Mucosa of descending colon (tissue), 3 donors: Measurements from ENCODE around the gene AGAP1. TPM values are rescaled to one million over a fixed set of nuclear protein-coding genes. Genes with fewer than 3 reads are reported as not detected.

Experiments
- ATAC-seq: fragments of 200-7000 bp; cut with Tn5 transposase; one replicate; pipeline ENCODE4 v1.9.1; 2020; ENCODE audit warnings: mild to moderate bottlenecking, moderate library complexity
- DNase-seq, 3 donors: peaks; one replicate each; pipeline ENCODE4 v3.0.0-alpha.2; 2020
- H3K36me3 ChIP-seq: fragments of 200-600 bp; one replicate; pipeline ENCODE4 v1.8.0; 2021; ENCODE audit warnings: low read depth, mild to moderate bottlenecking
- H3K4me1 ChIP-seq: fragments of 200-600 bp; one replicate; pipeline ENCODE4 v1.8.0; 2021; ENCODE audit warnings: low read depth, mild to moderate bottlenecking
- H3K4me3 ChIP-seq: fragments of 200-600 bp; one replicate; pipeline ENCODE4 v1.8.0; 2021; ENCODE audit warnings: mild to moderate bottlenecking
- H3K9me3 ChIP-seq: fragments of 200-600 bp; one replicate; pipeline ENCODE4 v1.8.0; 2021; ENCODE audit warnings: mild to moderate bottlenecking
- intact Hi-C, 2 donors: fragments of 100-400 bp; cut with DNase I in 1 of 2; cut with micrococcal nuclease in 1 of 2; formaldehyde crosslinking; loops; one replicate each; pipeline versions ENCODE4 v1.11.0 to v1.11.1; 2022; cut with DNase I, micrococcal nuclease
- total RNA-seq, 3 donors: library from RNA; stranded (reverse); fragmentation: NEBNext Ultra II Directional in 2 of 3; extraction: Animal tissue kit (Norgen Biotek cat#: 25700) in 2 of 3; gene quantifications; one replicate each; pipeline versions ENCODE4 v1.2.1 to v1.2.4, GENCODE V29; 2021 to 2023
- TF ChIP-seq, protein P1 (sequence below): fragments of 200-600 bp; IDR thresholded peaks from one replicate; pipeline ENCODE4 v1.8.0; 2022; ENCODE audit warnings: antibody characterized with exemption, mild to moderate bottlenecking
- donor health status: DM: no; HTN: no; CAD: no; lungs with moderate emphysema.
- donor health status: DM: no; HTN: no; CAD: no.
- donor health status: DM: no; HTN: yes; CAD: no.

The AGAP1 gene
- total RNA-seq, 3 donors from 2014 or later, result 68.1 to 112 (median 88.9) TPM

- ATAC-seq (no peak), DNase-seq (no peak)
- no peak overlapping the region for H3K4me3 ChIP-seq
- H3K36me3 ChIP-seq, result no peaks in the 10 kb centered on the region
- intact Hi-C loops, result loop anchor here in 1 of 2 donors (5.0 kb wide), 1 partner anchor 412 kb away; no protein-coding TSS in a partner anchor
- TF ChIP-seq, protein P1, sequence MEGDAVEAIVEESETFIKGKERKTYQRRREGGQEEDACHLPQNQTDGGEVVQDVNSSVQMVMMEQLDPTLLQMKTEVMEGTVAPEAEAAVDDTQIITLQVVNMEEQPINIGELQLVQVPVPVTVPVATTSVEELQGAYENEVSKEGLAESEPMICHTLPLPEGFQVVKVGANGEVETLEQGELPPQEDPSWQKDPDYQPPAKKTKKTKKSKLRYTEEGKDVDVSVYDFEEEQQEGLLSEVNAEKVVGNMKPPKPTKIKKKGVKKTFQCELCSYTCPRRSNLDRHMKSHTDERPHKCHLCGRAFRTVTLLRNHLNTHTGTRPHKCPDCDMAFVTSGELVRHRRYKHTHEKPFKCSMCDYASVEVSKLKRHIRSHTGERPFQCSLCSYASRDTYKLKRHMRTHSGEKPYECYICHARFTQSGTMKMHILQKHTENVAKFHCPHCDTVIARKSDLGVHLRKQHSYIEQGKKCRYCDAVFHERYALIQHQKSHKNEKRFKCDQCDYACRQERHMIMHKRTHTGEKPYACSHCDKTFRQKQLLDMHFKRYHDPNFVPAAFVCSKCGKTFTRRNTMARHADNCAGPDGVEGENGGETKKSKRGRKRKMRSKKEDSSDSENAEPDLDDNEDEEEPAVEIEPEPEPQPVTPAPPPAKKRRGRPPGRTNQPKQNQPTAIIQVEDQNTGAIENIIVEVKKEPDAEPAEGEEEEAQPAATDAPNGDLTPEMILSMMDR, result no peak
- no peaks in the 10 kb centered on the region for H3K9me3 ChIP-seq
- H3K4me1 ChIP-seq, result peaks cover 12% of the 10 kb centered on the region
Observed at GRCh38 chr2:236179236-236180075, 685.6 kb downstream of the AGAP1 start.

DNA sequence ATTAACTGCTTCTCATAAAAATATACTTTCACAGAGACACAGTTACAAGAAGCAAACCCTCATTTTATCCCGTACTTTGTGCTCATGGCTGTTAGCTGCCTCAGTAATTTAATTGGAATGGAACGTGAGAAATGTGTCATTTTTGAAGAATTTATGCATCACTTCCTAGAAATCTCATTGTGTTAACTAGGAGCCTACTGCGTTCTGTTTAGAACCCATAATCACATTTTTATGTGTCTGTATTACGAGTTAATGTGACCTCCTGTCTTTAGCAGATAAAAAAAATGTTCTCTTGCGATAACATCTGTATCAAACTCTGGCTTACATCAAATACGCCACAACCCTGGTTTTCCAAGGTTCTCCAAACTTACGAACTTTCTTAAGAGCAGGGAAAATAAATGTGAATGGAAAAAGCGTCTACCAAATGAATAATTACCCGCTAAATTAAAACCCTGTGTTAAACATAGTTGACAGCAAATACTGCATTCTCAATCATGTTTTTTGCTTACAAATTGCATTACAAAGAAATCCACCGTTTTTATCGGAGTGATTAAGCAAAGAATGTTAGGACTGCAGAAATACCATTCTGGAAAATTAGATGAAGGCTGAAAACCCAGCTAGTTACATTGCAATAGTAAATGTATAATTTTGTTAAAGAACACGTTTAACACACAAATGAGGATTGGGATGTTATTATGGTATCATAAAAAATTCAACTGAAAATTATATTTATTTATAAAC lies 686.4 kb downstream of the AGAP1 start:
- TF ChIP-seq, protein P1, result no peak
- H3K9me3 ChIP-seq, result no peaks in the 10 kb centered on the region
- DNase-seq (no peak), ATAC-seq (no peak)
- intact Hi-C loops, result loop anchor here in 1 of 2 donors (5.0 kb wide), 1 partner anchor 413 kb away; no protein-coding TSS in a partner anchor
- H3K4me3 ChIP-seq, result no peak overlapping the region
- H3K4me1 ChIP-seq, result peaks cover 12% of the 10 kb centered on the region
- H3K36me3 ChIP-seq, result no peaks in the 10 kb centered on the region

DNA sequence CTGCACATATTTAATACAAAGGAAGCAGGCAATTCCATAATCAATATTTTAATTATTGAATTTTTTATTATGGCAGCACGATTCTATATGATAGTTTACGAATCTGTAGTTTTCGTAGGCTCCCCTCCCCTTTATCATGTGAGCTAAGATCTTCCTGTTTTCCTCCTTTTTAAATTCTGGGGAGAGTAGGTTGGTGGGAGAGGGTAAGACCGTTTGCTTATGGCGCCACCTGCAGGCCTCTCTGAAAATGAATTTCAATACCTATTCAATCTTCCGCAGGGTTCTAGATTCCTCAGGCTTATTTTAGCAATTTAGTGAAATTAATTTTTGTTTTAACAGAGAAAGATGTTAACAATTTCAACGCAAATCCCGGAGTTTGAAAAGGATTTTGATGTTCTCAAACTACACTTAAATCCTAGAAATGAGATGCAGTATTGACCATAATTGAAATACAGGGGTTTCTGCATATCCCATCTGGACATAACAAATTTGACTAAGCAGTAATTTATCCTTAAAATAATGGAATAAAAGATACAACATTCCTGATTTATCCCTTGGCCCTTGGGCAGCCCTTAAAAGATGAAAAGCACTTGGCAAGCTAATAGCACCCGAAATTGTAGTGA lies 687.1 kb downstream of the AGAP1 start:
- DNase-seq (peak in 1 of 3 donors; percentile 74), ATAC-seq (peak; percentile 35)
- intact Hi-C loops, result loop anchor here in 1 of 2 donors (5.0 kb wide), 1 partner anchor 414 kb away; no protein-coding TSS in a partner anchor
- no peaks in the 10 kb centered on the region for H3K9me3 ChIP-seq
- H3K4me1 ChIP-seq, result peaks cover 12% of the 10 kb centered on the region
- no peak overlapping the region for H3K4me3 ChIP-seq
- H3K36me3 ChIP-seq, result no peaks in the 10 kb centered on the region
- TF ChIP-seq, protein P1, result peak; percentile 29
